ENCODE measurements around the gene BCKDHB.

BCKDHB gene

GRCh38 chr6:80151635-80152034 is 45.2 kb downstream of the BCKDHB start:
- no peak for DNase-seq (ENCODE audit: low spot score)

GRCh38 chr6:80154160-80154559 is 47.7 kb downstream of the BCKDHB start:
- no peak for DNase-seq (ENCODE audit: low spot score)

GRCh38 chr6:80156221-80156620 is 49.8 kb downstream of the BCKDHB start:
- DNase-seq (ENCODE audit: low spot score) = no peak

- DNase-seq (ENCODE audit: low spot score) = no peak
Measured at GRCh38 chr6:80158478-80158989, 52.1 kb downstream of the BCKDHB start.

GRCh38 chr6:80161434-80161833 is 55.0 kb downstream of the BCKDHB start:
- DNase-seq (ENCODE audit: low spot score) = no peak

- no peak for DNase-seq (ENCODE audit: low spot score)
Measured at GRCh38 chr6:80163754-80164187, 57.3 kb downstream of the BCKDHB start.

GRCh38 chr6:80165143-80165542 is 58.7 kb downstream of the BCKDHB start:
- no peak for DNase-seq (ENCODE audit: low spot score)

- DNase-seq (ENCODE audit: low spot score) = no peak
Measured at GRCh38 chr6:80165819-80166218, 59.3 kb downstream of the BCKDHB start.

GRCh38 chr6:80170433-80170832 is 64.0 kb downstream of the BCKDHB start:
- no peak for DNase-seq (ENCODE audit: low spot score)

- no peak for DNase-seq (ENCODE audit: low spot score)
Measured at GRCh38 chr6:80173411-80173810, 66.9 kb downstream of the BCKDHB start.

GRCh38 chr6:80174900-80175572 is 68.6 kb downstream of the BCKDHB start:
- no peak for DNase-seq (ENCODE audit: low spot score)

GRCh38 chr6:80179695-80180094 is 73.2 kb downstream of the BCKDHB start:
- no peak for DNase-seq (ENCODE audit: low spot score)

GRCh38 chr6:80181352-80182081 is 75.0 kb downstream of the BCKDHB start:
- no peak for DNase-seq (ENCODE audit: low spot score)

GRCh38 chr6:80182308-80182707 is 75.8 kb downstream of the BCKDHB start:
- DNase-seq (ENCODE audit: low spot score) = peak; percentile 46

GRCh38 chr6:80183019-80183795 is 76.7 kb downstream of the BCKDHB start:
- no peak for DNase-seq (ENCODE audit: low spot score)

GRCh38 chr6:80185492-80185891 is 79.0 kb downstream of the BCKDHB start:
- no peak for DNase-seq (ENCODE audit: low spot score)

GRCh38 chr6:80186082-80186481 is 79.6 kb downstream of the BCKDHB start:
- no peak for DNase-seq (ENCODE audit: low spot score)

- DNase-seq (ENCODE audit: low spot score) = no peak
Measured at GRCh38 chr6:80196906-80197305, 90.4 kb downstream of the BCKDHB start.

GRCh38 chr6:80197474-80197873 is 91.0 kb downstream of the BCKDHB start:
- no peak for DNase-seq (ENCODE audit: low spot score)

- no peak for DNase-seq (ENCODE audit: low spot score)
Measured at GRCh38 chr6:80197986-80198385, 91.5 kb downstream of the BCKDHB start.

GRCh38 chr6:80203283-80203682 is 96.8 kb downstream of the BCKDHB start:
- no peak for DNase-seq (ENCODE audit: low spot score)

GRCh38 chr6:80205404-80205803 is 98.9 kb downstream of the BCKDHB start:
- DNase-seq (ENCODE audit: low spot score) = no peak

GRCh38 chr6:80206758-80207157 is 100.3 kb downstream of the BCKDHB start:
- no peak for DNase-seq (ENCODE audit: low spot score)

All from COLO829 (cell line).